Keratinocyte (primary cell): ENCODE data around the gene GPR39. TPM values are rescaled to one million over a fixed set of nuclear protein-coding genes. Genes with fewer than 3 reads are reported as not detected.

Source experiments
- DNase-seq: peaks from one replicate; pipeline ENCODE4 v3.0.0-alpha.2; 2011; ENCODE audit warnings: low read depth, missing footprints, low spot score
- FAIRE-seq: peaks from 2 replicates; lab custom pipeline; 2011; peaks lifted over from hg19 to GRCh38; lab: Jason Lieb, UNC
- H2AFZ ChIP-seq: 2 replicates; pipeline ENCODE4 v1.6.0; 2012; ENCODE audit warnings: low read length, control low read depth, inconsistent platforms; ENCODE audit not compliant: control insufficient read depth
- H3K27ac ChIP-seq: 2 replicates; pipeline ENCODE4 v1.5.1; 2011; ENCODE audit warnings: low read length; ENCODE audit not compliant: control insufficient read depth, insufficient read depth
- H3K27me3 ChIP-seq: 3 replicates; pipeline ENCODE4 v1.6.0; 2011; ENCODE audit warnings: low read length; ENCODE audit not compliant: control insufficient read depth, insufficient read depth; ENCODE audit errors: extremely low read depth
- H3K36me3 ChIP-seq, 2 experiments: 2 replicates in 1 of 2; 3 replicates in 1 of 2; pipeline ENCODE4 v1.5.1; 2011; ENCODE audit warnings: low read length in 2 of 2, mild to moderate bottlenecking in 1 of 2; ENCODE audit not compliant: control insufficient read depth in 2 of 2, insufficient read depth in 2 of 2; ENCODE audit errors: extremely low read depth in 1 of 2
- H3K4me1 ChIP-seq: 3 replicates; pipeline ENCODE4 v1.5.1; 2011; ENCODE audit warnings: low read length; ENCODE audit not compliant: control insufficient read depth, insufficient read depth; ENCODE audit errors: extremely low read depth
- H3K4me2 ChIP-seq: 3 replicates; pipeline ENCODE4 v1.6.0; 2011; ENCODE audit warnings: low read depth, low read length; ENCODE audit not compliant: control insufficient read depth, insufficient read depth; ENCODE audit errors: extremely low read depth
- H3K4me3 ChIP-seq, 3 experiments: fragments of 200-600 bp in 1 of 3; sonication (generic) in 1 of 3; 2 replicates in 2 of 3; 3 replicates in 1 of 3; pipeline ENCODE4 v1.5.1; 2011 to 2016; ENCODE audit warnings: low read length in 3 of 3, mild to moderate bottlenecking in 3 of 3, control low read depth in 2 of 3, inconsistent platforms in 1 of 3, low read depth in 1 of 3, mixed read lengths in 1 of 3, mixed run types in 1 of 3, moderate library complexity in 1 of 3; ENCODE audit not compliant: control insufficient read depth in 2 of 3, insufficient read depth in 2 of 3; ENCODE audit errors: extremely low read depth in 1 of 3
- H3K79me2 ChIP-seq: 2 replicates; pipeline ENCODE4 v1.6.0; 2012; ENCODE audit warnings: low read length; ENCODE audit not compliant: control insufficient read depth, insufficient read depth
- H3K9ac ChIP-seq: 3 replicates; pipeline ENCODE4 v1.6.0; 2011; ENCODE audit warnings: low read length; ENCODE audit not compliant: control insufficient read depth, insufficient read depth; ENCODE audit errors: extremely low read depth
- H3K9me1 ChIP-seq: 3 replicates; pipeline ENCODE4 v1.6.0; 2011; ENCODE audit warnings: low read length; ENCODE audit not compliant: control insufficient read depth, insufficient read depth; ENCODE audit errors: extremely low read depth
- H3K9me3 ChIP-seq: 2 replicates; pipeline ENCODE4 v1.5.1; 2012; ENCODE audit warnings: low read depth, low read length; ENCODE audit not compliant: control insufficient read depth
- H4K20me1 ChIP-seq: 3 replicates; pipeline ENCODE4 v1.6.0; 2011; ENCODE audit warnings: low read length; ENCODE audit not compliant: control insufficient read depth, insufficient read depth; ENCODE audit errors: extremely low read depth
- EZH2 ChIP-seq: IDR thresholded peaks from one replicate; pipeline ENCODE4 v1.6.1; 2012; ENCODE audit warnings: inconsistent platforms, mild to moderate bottlenecking, low read length, moderate library complexity
- dilution Hi-C: fragments of 300-500 bp; cut with MboI; formaldehyde crosslinking; loops from one replicate; pipeline ENCODE4 v1.7.0; 2020; ENCODE audit warnings: low sequenced_read_pairs; ENCODE audit not compliant: extremely low pct_ligation_motif_present
- polyA plus RNA-seq, 5 experiments: library from polyadenylated mRNA; depleted of rRNA in 3 of 5; stranded (reverse) in 3 of 5; stranded (forward) in 1 of 5; unstranded in 1 of 5; fragments of >200 nt; gene quantifications; 1 replicate in 1 of 5; 2 replicates in 3 of 5; 3 replicates in 1 of 5; pipeline versions ENCODE4 v1.2.1 to v1.2.3, GENCODE V29; 2011 to 2012; ENCODE audit warnings: missing spikeins in 2 of 5, low read depth in 1 of 5, low replicate concordance in 1 of 5
- TF ChIP-seq, protein P1 (sequence below), 3 experiments: IDR thresholded peaks in 1 of 3; conservative IDR thresholded peaks in 1 of 3; optimal IDR thresholded peaks in 1 of 3; 2 replicates in 2 of 3; 3 replicates in 1 of 3; pipeline versions ENCODE3 to v1.5.1; 2011; ENCODE audit warnings: low read length in 3 of 3, mild to moderate bottlenecking in 3 of 3, moderate library complexity in 2 of 3, control low read depth in 1 of 3, inconsistent platforms in 1 of 3; ENCODE audit not compliant: insufficient read depth in 2 of 3; ENCODE audit errors: extremely low read depth in 1 of 3

GPR39 gene
- polyA plus RNA-seq, 1 donor (not counting 4 experiments of a cell fraction or from before 2014, with no cell fraction given), result 4.7 TPM

DNA sequence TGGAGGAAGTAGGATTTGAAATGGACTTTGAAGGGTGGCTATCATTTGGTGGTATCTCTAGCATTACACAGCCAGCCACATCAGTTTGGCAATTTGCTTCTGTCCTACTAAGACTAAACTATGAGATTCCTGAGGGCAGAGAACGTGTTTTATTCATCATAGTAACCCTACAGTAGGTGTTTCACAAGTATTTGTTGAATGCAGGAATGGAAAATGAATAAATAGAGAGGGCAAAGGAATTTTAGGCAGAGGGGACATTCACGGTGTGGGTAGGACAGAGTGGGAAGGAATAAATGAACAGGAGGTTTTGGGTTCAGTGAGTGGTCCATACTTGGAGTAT lies 15.7 kb upstream of the GPR39 start:
- H3K9me1 ChIP-seq, result no peaks in the 10 kb centered on the region
- no peak for FAIRE-seq
- no peak overlapping the region for H3K4me2 ChIP-seq
- no peaks in the 10 kb centered on the region for H3K27me3 ChIP-seq
- H3K9me3 ChIP-seq, result no peaks in the 10 kb centered on the region
- no peaks in the 10 kb centered on the region for H3K4me1 ChIP-seq
- dilution Hi-C loops, result no loop called here
- no peak overlapping the region for H3K27ac ChIP-seq
- H3K4me3 ChIP-seq, result no peak overlapping the region
- TF ChIP-seq, protein P1, sequence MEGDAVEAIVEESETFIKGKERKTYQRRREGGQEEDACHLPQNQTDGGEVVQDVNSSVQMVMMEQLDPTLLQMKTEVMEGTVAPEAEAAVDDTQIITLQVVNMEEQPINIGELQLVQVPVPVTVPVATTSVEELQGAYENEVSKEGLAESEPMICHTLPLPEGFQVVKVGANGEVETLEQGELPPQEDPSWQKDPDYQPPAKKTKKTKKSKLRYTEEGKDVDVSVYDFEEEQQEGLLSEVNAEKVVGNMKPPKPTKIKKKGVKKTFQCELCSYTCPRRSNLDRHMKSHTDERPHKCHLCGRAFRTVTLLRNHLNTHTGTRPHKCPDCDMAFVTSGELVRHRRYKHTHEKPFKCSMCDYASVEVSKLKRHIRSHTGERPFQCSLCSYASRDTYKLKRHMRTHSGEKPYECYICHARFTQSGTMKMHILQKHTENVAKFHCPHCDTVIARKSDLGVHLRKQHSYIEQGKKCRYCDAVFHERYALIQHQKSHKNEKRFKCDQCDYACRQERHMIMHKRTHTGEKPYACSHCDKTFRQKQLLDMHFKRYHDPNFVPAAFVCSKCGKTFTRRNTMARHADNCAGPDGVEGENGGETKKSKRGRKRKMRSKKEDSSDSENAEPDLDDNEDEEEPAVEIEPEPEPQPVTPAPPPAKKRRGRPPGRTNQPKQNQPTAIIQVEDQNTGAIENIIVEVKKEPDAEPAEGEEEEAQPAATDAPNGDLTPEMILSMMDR (optimal IDR thresholded peaks at IDR 0.05 in 1 of 3, IDR thresholded peaks at IDR 0.05 in 1 of 3, conservative IDR thresholded peaks at IDR 0.05 in 1 of 3; ENCODE audit: extremely low read depth in 1 of 3, insufficient read depth in 2 of 3, low read length in 3 of 3), result no peak
- TF ChIP-seq EZH2, result no peak
- H4K20me1 ChIP-seq, result no peaks in the 10 kb centered on the region
- H3K79me2 ChIP-seq, result no peaks in the 10 kb centered on the region
- no peak for DNase-seq
- no peak overlapping the region for H2AFZ ChIP-seq
- H3K9ac ChIP-seq, result no peak overlapping the region
- H3K36me3 ChIP-seq, result no peaks in the 10 kb centered on the region

DNA sequence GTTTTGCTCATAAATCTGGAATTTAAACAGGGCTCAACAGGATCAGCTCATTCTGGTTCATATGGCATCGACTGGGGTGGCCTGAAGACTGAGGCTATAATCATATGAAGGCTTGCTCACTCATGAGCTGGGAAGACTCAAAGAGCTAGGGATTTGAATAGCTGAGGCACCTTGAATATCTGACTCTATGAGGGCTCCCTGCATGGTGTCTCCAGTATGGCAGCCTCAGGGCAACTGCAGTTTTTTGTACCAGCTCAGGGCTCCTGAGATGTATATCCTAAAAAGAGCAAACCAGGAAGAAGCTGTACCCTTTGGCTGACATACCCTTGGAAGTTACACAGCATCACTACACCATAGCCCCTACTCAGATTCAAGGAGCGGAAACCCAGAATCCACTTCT lies 15.3 kb upstream of the GPR39 start:
- Histone ChIP-seq H3K79me2 (no peaks in the 10 kb centered on the region), H4K20me1 (no peaks in the 10 kb centered on the region), H2AFZ (no peak overlapping the region), H3K9ac (no peak overlapping the region), H3K4me3 (no peak overlapping the region), H3K9me1 (no peaks in the 10 kb centered on the region), H3K27ac (no peak overlapping the region), H3K4me2 (no peak overlapping the region), H3K36me3 (no peaks in the 10 kb centered on the region), H3K9me3 (no peaks in the 10 kb centered on the region), H3K27me3 (no peaks in the 10 kb centered on the region), H3K4me1 (no peaks in the 10 kb centered on the region)
- DNase-seq (no peak), FAIRE-seq (no peak)
- dilution Hi-C loops, result no loop called here
- TF ChIP-seq, protein P1 (optimal IDR thresholded peaks at IDR 0.05 in 1 of 3, IDR thresholded peaks at IDR 0.05 in 1 of 3, conservative IDR thresholded peaks at IDR 0.05 in 1 of 3; ENCODE audit: extremely low read depth in 1 of 3, insufficient read depth in 2 of 3, low read length in 3 of 3), result no peak
- no peak for TF ChIP-seq EZH2
